ENCODE data around the gene TECPR1.

Gene TECPR1

DNA sequence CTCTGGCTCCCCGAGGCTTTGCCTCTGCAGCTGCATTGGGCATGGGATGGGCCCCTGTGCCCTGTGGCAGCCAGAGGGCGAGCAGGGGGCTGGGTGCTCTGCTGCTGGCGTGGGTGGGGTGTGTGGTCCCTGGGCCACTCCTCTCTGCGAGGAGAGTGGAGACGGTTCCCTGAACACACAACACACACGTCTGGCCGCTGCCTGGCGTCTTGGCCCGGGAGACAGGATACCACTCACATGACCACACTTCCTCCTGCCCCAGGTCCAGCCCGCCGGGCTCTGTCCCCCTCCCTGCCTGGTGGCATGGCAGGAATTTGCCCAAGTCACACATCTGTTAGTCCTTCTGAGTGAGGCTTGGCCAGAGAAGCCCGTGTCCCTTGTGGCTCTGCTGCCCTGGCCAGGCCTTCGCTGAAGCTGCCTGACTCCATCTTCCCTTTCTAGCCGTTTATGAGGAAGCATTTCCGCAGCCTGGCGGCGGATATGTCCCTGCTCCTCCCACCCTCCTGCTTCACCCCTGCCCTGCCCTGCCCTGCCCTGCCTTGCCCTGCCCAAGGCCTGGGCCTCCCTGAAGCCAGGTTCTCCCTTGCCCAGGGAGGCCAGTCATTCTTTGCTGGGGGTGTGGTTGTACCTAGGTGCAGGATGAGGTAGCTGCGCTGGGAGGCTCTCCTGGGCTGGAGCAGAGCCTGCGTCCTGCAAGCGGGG lies 32.5 kb upstream of the TECPR1 start:
- peak; percentile 28 for DNase-seq

DNA sequence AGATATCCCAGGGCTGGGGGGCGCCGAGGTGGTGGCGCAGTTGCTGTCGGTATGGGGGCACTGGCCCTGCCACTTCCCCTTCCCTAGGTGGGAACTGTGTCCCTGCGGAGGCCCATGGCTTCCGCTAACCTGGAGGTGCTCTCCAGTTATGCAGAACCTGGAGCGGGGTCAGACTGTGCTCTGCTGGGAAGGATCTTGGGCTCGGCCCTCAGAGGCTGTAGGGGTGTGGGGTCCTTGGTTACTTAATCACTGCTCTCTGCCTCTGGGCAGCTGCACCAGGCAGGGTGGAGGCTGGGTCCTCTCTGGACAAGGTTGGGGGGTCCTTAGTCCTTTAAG lies 31.8 kb upstream of the TECPR1 start:
- no peak for DNase-seq

- DNase-seq, result no peak
Measured at GRCh38 chr7:98283127-98283886, 31.3 kb upstream of the TECPR1 start.

DNA sequence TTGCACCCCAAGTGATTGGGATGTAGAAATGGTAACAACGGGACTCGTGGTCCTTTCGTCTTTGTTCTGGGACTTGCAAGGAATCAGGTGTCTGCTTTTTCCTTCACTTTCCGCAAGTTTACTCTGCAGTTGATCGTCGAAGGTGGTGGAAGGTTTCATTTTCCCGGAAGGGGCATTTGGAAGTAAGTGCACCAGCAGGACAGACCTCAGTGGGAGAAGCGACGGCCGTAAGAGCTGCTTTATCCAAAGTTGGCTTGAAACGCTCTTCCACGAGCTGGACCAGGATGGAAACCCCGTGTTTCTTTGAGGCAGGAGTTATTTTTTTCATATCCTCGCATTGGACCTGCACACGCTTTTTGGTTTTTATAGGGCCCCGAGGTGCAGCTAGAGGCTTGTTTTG lies 30.7 kb upstream of the TECPR1 start:
- DNase-seq, result no peak

GRCh38 chr7:98281757-98282606 lies 29.9 kb upstream of the TECPR1 start:
- no peak for DNase-seq

DNA sequence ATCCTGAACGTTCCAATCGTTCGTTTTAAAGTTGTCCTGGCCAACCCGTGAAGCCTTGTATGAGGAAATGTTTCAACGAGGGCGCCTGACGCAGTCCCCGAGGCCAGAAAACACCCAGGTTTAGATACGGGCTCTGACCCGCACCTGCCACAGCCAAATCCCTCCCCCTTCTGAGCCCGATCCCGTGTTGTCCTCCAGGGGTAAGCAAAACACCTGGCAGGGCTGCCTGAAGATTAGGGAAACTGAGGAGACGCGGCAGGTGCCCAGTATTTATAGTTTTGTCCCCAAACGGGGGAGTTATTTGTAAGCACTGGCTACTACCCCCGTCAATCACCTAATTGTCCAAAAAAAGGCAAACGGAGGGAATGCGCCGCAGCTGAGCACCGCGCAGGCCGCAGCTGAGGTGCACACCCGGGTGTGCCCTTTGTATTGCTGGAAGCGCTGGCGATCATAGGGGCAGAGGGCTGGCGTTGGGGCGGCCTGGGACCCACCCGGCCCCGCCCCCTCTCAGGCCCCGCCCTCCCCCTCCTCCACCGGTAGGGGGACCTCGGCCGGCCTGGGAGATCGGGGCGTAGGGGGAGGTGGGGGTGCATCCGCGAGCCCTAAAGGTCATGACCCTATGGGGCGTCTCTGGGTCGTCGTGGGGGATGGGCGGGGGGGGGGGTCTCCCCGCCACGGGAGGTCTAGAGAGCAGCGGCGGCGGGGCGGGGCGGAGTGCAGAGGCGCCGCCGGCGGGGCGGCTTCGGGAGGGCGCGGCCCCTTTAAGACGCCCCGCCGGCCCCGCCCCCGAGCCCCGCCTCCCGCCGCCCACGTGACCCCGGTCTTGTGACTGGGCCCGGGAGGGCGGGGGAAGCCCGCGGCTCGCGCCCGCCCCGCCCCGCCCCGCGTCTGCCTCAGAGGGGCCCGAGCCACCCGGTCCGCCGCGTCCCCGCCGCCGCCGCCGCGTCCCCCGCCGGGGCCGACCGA lies 29.0 kb upstream of the TECPR1 start, which contains the start of gene BRI3:
BRI3 (plus strand) TSS at position 896 of the 966 bp plus-strand sequence. CDS start 110 bp downstream, outside the sequence.
- DNase-seq, result peak; percentile 40

DNA sequence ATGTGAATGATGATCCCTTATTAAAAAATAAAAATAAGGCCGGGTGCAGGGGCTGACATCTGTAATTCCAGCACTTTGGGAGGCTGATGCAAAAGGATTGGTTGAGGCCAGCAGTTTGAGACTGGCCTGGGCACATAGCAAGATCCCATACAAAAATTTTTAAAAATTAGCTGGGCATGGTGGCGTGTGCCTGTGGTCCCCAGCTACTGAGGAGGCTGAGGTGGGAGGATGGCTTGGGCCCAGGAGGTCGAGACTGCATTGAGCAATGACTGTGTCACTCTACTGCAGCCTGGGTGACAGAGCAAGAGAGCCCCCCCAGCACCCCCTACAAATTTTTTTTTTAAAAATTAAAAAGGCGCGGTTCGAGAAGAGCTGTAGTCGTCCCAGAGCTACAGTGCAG lies 28.3 kb upstream of the TECPR1 start:
- no peak for DNase-seq

DNA sequence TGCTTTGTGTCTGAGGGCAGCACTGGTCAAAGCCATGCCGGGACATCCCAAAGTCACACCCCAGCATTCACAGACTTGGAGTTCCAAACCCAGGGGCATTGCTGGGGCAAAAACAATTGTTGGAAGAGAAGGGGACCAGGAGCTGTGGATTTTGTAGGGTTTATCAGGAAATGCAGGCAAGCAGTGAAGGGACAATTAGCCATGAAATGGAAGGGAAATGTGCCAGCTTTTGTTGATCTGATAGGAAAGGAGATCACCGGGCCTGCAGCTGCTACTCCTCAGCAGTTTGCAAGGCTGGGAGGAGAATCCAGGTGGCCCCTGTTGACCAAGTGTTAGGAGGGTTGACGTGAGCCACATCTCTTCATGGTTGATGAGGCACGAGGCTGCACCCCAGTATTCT lies 26.9 kb upstream of the TECPR1 start:
- DNase-seq, result no peak

DNA sequence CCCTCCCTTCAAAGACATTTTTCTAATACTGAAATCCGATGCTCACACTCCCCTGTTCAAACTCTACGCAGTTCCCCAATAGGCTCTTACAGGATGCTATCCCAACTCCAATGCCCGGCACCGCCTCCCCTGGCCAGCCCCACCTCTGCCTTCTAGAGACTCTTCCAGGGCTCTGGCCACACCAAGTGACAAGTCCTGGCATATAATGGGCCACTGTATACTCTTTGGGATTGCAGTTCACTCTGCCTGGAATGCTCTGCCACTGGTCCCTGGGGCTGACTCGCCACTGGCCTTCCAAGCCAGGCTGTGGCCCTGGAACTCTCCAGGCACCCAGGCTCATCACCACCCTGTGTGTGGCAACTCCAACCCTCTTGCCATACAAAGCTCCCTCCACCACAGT lies 26.4 kb upstream of the TECPR1 start:
- no peak for DNase-seq

GRCh38 chr7:98276241-98276761 lies 24.3 kb upstream of the TECPR1 start:
- DNase-seq, result no peak

DNA sequence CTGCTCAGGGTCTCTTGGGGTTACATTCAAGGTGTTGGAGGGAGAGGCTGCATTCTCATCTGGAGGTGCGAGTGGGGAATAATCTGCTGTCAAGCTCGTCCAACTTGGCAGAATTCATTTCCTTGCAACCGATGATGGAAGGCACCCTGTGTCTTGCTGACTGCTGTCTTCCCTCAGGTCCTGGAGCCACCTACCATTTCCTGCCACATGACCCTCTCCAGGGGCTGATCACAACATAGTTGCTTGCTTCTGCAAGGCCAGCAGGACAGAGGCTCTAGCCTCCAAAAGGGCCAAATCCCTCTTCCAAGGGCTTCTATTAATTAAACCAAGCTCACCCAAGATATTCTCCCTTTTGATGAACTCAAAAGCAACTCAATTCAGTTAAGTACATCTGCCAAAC lies 15.3 kb upstream of the TECPR1 start:
- no peak for DNase-seq

DNA sequence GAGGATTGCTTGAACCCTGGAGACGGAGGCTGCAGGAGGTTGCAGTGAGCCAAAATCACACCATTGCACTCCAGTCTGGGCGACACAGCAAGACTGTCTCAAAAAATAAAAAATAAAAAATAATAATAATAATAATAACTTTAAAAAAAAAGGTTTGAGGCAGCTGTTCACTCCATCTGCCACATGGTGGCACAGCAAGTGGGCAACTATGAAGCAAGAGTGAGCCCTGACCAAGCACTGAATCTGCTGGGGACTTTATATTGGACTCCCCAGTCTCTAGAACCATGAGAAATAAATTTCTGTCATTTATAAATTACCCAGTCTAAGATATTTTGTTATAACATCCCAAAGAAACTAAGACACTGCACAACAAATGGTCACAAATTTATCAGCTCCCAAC lies 14.8 kb upstream of the TECPR1 start:
- DNase-seq, result no peak

GRCh38 chr7:98265841-98266271 lies 13.8 kb upstream of the TECPR1 start:
- DNase-seq, result no peak

DNA sequence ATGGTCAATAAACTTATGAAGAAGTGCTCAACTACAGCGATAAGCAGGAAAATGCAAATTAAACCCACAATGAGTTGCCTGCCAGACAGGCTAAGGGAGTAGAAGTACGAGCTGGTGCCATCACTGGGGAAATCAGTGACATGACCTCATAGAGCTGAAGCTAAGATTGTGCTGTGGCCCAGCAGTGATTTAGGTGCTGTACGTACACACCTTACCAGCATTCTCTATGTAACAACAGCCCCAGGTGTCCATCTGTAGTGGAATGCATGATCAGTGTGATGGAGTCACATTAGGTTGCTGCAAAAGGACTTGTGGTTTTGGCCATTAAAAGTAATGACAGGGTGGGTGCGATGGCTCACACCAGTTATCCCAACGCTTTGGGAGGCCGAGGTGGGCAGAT lies 5.7 kb upstream of the TECPR1 start:
- DNase-seq, result no peak

DNA sequence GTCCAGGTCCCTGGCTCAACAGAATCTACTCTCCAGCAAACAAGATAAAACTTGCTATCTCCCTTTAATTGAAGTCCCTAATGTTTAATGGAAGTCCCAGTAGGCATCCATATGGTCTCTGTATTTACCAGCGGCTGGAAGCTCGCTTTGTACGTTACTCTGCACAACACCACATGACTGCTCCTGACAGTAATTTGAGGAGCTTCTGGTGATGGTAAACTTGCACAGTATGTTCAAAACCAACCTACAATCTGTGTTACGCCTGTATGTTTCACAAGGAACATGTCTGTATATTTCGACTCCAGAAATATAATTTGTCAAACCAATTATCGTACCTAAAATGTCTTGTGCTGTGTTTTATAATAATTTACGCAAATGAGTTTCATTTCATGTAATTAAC lies 4.4 kb upstream of the TECPR1 start:
- DNase-seq, result no peak

GRCh38 chr7:98254951-98255610 lies 3.0 kb upstream of the TECPR1 start:
- no peak for DNase-seq

GRCh38 chr7:98254516-98254915 lies 2.5 kb upstream of the TECPR1 start:
- no peak for DNase-seq

- DNase-seq, result no peak
Measured at GRCh38 chr7:98252425-98253054, 508 bp upstream of the TECPR1 start.

DNA sequence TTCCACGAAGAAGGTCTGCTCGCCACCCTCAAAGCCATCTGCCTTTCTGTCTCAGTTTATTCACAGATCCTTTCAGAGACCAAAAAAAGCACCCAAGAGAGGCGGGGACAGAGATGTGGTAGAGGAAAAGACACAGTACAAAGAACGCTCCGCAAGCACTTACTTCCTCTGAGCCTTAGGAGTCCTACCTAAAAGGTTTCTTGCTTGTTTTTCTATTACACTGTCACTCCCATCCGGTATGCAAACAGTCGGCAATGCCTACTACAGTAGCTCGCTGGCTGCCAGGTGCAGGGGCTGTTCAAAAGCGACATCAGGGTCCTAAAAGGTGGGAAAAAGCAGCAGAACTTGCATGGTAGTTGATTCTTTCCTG lies 816 bp downstream of the TECPR1 start:
- DNase-seq, result no peak

DNA sequence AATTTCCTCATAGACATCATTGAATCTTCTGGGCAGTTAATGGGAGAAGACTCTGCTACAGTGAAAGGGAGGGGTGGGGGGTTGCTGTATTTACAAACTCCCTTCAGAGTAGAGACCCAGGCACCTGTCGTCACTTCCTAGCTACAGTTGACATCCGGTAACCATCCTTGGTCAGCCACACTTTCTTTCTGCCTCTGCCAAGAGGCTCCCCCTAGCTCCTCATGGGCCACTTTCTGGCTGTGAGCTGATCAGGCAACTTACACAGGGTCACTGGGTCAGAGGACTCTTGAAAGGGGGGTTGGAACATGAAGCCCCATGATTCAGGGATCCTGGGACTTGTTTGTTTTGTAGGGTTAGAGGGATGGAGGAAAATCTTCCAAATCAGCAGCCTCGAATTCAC lies 1.2 kb downstream of the TECPR1 start:
- no peak for DNase-seq

GRCh38 chr7:98249106-98249505 lies 2.9 kb downstream of the TECPR1 start:
- DNase-seq, result no peak

All from GOT3 (cell line).